HG03457 (cell line): ENCODE results near the gene LRRFIP2.

Experiments
- ATAC-seq: cut with Tn5 transposase; IDR thresholded peaks from one replicate; pipeline ENCODE4 v1.9.1; 2021; ENCODE audit warnings: moderate number of reproducible peaks; ENCODE audit not compliant: unreplicated experiment

Gene LRRFIP2

GRCh38 chr3:37118163-37118562 lies 56.2 kb downstream of the LRRFIP2 start:
- ATAC-seq: no peak

GRCh38 chr3:37117548-37117947 lies 56.8 kb downstream of the LRRFIP2 start:
- no peak for ATAC-seq

GRCh38 chr3:37116998-37117397 lies 57.4 kb downstream of the LRRFIP2 start:
- no peak for ATAC-seq

GRCh38 chr3:37115446-37115845 lies 58.9 kb downstream of the LRRFIP2 start:
- ATAC-seq: no peak

- no peak for ATAC-seq
Measured at GRCh38 chr3:37114251-37115145, 59.9 kb downstream of the LRRFIP2 start.

GRCh38 chr3:37112987-37113386 lies 61.4 kb downstream of the LRRFIP2 start:
- no peak for ATAC-seq

- no peak for ATAC-seq
Measured at GRCh38 chr3:37111199-37111598, 63.2 kb downstream of the LRRFIP2 start.

GRCh38 chr3:37107846-37108245 lies 66.5 kb downstream of the LRRFIP2 start:
- ATAC-seq: no peak

- ATAC-seq: no peak
Measured at GRCh38 chr3:37103103-37103808, 71.1 kb downstream of the LRRFIP2 start.

GRCh38 chr3:37100411-37100810 lies 74.0 kb downstream of the LRRFIP2 start:
- ATAC-seq: no peak

GRCh38 chr3:37099469-37099868 lies 74.9 kb downstream of the LRRFIP2 start:
- ATAC-seq: no peak

GRCh38 chr3:37098884-37099283 lies 75.5 kb downstream of the LRRFIP2 start:
- no peak for ATAC-seq

GRCh38 chr3:37097776-37098175 lies 76.6 kb downstream of the LRRFIP2 start:
- no peak for ATAC-seq

GRCh38 chr3:37096975-37097374 lies 77.4 kb downstream of the LRRFIP2 start:
- ATAC-seq: no peak

GRCh38 chr3:37096288-37096687 lies 78.1 kb downstream of the LRRFIP2 start:
- no peak for ATAC-seq

- ATAC-seq: no peak
Measured at GRCh38 chr3:37094636-37095035, 79.7 kb downstream of the LRRFIP2 start.

- ATAC-seq: no peak
Measured at GRCh38 chr3:37093481-37093880, 80.9 kb downstream of the LRRFIP2 start.

- no peak for ATAC-seq
Measured at GRCh38 chr3:37092484-37092883, 81.9 kb downstream of the LRRFIP2 start.

- ATAC-seq: no peak
Measured at GRCh38 chr3:37087870-37088269, 86.5 kb downstream of the LRRFIP2 start.

- ATAC-seq: no peak
Measured at GRCh38 chr3:37086918-37087317, 87.5 kb downstream of the LRRFIP2 start.

- ATAC-seq: no peak
Measured at GRCh38 chr3:37082317-37082716, 92.1 kb downstream of the LRRFIP2 start.

- no peak for ATAC-seq
Measured at GRCh38 chr3:37075955-37076354, 98.4 kb downstream of the LRRFIP2 start.
